NCI-H82 (cell line): ENCODE data around the gene ZCCHC2.
A peak's percentile ranks its signal among the peaks of the same experiment; 100 is the strongest.

Source experiments
- DNase-seq: peaks from one replicate; lab custom pipeline; 2025; lab: John Stamatoyannopoulos, UW

Gene ZCCHC2

DNA sequence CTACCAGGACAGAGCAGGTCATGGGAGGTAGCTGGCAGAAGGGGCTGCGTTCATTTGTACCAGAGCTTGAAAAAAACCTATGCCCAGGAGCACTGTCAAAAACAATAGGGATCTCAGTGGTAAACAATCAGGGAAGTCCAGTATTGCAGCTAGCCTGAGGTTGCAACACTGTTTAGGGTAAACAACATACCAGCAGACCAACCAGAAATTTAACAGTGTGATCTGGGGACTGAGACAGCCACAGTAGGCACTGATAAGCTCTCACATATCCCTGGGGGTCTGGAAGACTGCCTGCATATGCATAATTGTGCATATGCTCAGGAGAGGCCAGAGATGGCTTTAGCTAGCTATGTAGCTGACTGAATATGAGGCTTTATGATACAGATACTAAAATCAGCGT is 12.0 kb upstream of the ZCCHC2 start:
- no peak for DNase-seq

DNA sequence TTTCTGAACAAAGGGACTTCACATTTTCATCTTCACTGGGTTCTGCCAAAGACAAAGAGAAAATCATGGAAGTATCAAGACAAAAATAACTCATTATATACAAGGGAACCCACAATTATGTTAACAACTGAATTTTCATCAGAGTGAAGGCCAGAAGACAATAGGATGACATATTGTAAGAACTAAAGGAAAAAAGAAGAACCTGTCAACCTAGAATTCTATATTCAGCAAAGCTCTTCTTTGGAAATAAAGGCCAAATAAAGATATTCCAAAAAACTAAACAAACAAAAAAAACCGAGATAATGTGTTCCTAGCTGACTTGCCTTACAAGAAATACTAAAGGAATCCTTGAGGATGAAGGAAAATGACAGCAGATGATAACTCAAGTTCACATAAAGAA is 10.3 kb upstream of the ZCCHC2 start:
- DNase-seq = no peak

DNA sequence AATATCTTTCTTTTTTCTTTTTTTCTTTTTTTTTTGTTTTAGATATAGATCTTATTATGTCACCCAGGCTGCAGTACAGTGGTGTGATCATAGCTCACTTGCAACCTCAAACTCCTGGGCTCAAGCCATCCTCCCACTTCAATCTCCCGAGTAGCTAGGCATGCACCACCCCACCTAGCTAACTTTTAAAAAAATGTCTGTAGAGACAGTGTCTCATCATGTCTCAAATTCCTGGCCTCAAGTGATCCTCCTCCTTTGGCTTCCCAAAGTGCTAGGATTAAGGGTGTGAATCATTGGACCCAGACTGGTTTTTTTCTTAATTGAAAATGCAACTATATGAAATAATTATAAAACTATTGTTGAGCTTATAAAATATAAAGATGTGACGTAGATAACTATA is 9.8 kb upstream of the ZCCHC2 start:
- no peak for DNase-seq

DNA sequence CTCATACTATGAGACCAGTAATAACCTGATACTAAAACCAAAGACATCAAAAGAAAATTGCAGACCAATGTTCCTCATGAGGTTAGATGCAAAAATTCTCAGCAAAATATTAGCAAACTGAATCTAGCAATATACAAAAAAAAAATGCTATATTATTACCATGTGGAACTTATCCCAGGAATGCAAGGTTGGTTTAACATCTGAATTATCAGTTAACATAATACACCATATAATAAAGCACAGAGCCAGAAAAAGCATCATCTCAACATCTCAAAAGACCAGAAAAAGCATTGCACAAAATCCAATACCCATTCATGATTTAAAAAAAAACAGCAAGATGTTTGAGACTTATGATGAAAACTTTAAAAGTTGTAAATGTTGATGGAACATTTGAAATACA is 8.3 kb upstream of the ZCCHC2 start:
- DNase-seq = no peak

DNA sequence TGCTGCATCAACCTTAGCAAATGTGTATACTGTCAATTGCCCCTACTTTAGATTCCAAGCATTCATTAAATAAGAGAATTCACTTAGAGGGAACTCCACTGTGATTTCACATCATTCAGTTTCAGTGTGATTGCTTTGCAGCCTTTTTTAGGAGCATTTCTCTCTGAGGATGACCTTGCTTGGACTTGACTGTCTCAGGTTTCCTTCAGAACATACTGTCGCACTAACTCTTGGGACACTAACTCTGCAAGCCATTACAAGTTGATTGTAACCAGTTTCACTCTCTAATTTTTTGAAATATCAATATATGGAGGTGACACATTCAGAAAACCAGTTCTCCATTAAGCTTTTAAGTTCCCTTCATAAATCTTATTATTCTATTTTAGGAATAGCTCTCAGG is 6.6 kb upstream of the ZCCHC2 start:
- DNase-seq = no peak

DNA sequence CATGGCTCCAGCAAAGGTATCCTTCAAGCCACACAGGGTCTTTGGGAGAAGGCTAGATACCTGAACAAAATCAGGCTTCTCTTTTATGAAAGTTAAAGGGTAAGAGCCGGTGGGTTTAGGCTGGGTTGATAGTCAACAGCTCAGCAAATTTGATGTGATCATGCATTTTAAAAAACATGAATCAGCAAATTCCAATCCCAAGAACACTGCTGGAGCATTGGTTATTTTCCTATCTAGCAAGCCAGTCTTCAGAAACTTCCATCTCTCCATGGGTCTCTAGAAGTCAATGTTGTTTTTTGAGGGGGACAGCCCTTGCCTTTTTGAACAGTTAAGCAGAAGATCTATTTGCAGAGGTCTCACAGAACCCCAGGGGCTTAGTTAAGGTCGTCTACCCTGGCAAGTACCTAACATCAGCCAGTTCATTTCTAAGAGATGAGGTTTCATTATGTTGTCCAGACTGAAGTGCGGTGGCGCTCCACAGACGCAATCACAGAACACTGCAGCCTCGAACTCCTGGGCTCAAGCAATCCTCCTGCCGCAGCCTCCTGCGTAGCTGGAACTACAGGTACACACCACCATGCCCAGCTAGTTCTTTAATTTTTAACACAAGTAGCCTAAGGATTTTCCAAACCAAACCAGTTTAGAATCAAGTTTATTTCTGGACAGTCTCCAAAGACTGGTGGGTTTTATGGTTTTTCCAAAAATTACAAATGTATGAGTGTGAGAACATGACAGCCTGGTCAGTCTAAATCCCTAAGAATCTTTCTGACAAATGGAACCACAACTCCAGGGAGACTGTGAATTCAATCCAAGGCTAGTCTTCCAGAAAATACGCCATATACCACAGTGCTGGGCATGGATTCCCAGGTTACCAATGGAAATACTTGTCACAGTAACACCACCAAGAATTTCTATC is 4.1 kb upstream of the ZCCHC2 start:
- DNase-seq = no peak

DNA sequence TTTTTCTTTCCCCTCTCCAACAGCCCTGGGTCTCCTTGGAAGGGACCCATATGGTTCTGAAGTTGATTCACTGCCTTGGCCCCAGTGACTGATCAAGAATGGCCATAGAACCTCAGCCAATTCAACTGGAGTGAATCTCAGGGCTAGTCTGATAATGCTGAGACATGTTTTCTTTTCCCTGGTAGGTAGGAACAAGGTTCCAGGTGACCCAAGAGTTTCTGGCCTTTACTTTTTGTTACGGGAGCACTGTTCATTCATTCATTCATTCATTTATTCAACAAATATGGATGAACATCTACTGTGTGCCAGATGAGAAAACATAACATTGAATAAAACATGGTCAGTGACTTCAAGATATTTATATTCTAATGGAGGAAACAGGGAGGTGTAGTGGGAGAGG is 3.1 kb upstream of the ZCCHC2 start:
- DNase-seq = no peak

DNA sequence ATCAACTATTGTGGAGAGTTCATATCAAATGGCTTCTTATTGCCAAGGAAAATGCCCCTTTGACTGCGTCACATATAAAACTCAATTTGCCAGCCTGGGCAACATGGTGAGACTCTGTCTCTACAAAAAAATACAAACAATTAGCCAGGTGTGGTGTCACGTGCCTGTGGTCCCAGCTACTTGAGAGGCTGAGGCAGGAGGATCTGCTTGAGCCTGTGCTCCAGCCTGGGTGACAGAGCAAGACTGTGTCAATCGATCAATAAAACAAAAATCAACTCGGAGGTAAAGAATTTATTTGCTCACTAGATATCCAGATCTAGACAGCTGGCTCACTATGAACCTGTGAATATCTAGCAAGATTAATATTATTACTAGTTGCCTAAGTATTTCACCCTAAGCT is 1.7 kb upstream of the ZCCHC2 start:
- no peak for DNase-seq

DNA sequence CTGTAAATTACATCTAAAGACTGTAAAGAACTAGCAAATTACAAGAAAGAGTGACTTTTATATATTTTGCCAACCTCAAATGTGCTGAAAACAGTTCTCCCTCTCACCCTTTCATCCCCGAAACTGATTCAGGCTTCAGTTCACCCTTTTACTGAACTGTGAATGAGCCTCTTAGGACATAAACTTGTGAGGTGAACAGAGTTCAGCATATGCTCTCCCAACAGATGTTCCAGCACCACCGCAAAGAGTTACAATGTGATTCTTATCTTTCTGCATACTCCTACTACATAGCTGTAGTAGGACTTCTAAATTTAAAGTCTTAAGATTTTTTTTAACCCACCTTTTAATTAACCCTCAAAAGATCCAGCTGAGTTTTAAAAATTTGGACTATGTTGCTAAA is 1.2 kb upstream of the ZCCHC2 start:
- DNase-seq = peak; percentile 29

DNA sequence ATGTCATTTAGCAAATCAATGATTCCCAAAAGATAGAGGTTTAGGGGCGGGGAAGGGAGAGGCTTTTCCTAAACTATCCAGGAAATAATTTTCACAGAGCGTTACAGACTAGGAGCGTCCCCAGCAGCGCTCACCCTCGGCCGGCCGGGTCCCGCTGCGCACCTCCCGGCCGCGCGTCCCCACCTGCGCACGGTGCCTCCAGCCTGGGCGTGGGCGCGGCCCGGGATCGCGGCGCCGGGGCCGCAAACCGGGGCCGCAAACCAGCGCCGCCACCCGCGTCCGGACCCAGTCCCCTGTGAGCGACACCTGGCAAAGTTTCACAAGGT is 684 bp upstream of the ZCCHC2 start:
- peak; percentile 36 for DNase-seq

DNA sequence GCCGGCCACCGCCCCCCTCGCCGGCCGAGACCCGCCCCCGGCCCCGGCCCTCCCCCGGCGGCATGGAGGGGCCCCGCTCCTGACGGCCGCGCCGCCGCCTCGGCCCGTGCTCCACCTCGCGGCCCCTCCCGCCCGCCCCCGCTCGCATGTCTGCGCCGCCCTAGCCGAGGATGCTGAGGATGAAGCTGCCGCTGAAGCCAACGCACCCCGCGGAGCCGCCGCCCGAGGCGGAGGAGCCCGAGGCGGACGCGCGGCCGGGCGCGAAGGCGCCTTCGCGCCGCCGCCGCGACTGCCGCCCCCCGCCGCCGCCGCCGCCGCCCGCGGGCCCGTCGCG is 397 bp downstream of the ZCCHC2 start:
- no peak for DNase-seq

DNA sequence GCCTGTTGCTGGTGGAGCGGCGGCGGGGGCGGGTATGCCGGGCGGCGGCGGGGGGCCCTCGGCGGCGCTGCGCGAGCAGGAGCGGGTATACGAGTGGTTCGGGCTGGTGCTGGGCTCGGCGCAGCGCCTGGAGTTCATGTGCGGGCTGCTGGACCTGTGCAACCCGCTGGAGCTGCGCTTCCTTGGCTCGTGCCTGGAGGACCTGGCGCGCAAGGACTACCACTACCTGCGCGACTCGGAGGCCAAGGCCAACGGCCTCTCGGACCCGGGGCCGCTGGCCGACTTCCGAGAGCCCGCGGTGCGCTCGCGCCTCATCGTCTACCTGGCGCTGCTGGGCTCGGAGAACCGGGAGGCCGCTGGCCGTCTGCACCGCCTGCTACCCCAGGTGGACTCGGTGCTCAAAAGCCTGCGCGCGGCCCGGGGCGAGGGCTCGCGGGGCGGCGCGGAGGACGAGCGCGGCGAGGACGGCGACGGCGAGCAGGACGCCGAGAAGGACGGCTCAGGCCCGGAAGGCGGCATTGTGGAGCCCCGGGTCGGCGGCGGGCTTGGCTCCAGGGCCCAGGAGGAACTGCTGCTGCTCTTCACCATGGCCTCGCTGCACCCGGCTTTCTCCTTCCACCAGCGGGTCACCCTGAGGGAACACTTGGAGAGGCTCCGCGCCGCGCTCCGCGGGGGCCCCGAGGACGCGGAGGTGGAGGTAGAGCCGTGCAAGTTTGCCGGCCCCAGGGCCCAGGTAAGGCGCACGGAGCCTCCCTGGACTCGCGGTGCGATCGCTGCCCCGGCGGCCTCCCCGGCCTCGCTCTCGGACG is 1.0 kb downstream of the ZCCHC2 start:
- peak; percentile 52 for DNase-seq

DNA sequence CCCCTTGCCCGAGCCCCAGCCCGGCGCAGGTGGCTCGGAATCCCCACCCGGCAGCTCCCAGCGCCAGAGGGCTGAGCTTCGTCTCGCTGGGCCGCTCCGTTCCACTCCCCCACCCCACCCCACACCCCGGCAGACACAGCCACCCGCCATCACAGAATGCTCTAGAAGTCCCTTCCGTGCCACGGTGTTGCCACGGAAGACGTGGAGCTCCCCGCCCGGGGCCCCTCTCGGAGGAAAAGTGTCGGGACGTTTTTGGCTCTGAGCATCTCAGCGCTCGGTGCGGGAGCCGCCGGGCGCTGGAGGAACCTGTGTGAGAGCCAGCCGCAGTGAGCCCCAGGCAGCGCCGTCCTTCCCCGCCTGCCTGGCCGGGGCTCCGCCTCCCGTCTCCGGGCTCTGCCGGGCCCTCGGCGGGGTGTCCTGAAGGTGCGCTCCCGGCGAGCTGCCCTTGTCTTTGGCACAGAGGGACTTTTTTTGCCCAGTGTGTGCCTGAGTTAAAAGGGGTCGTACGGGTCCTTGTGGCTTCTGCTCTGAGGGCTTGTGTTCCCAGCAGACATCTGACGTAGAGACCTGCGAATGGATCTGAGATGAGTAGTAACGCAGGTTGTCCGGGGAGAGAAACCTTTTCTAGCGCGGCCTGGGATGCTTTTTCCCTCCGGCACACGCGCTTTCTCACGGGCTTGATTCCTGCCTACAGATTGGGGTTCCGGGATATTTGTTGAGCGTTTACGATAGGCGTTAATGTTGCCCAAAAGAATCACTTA is 1.8 kb downstream of the ZCCHC2 start:
- peak; percentile 69 for DNase-seq

DNA sequence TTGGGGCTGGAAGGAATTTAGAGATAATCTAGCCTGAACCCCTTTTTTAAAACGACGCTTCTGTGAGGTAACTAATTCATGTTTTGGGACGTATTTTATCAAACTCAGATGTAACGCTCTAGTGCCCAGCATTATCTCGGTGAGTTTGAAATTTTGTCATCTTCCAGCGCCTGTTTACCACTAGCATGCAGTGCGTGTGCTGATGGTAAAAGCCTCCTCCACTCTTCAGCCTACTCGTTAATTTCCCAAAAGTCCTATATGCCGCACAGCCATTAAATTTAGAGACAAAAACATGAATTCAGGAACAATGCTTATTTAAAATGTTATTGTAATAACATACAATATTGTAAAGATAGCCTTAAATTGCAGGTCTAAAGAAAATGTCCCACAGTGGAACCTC is 2.8 kb downstream of the ZCCHC2 start:
- peak; percentile 5 for DNase-seq

DNA sequence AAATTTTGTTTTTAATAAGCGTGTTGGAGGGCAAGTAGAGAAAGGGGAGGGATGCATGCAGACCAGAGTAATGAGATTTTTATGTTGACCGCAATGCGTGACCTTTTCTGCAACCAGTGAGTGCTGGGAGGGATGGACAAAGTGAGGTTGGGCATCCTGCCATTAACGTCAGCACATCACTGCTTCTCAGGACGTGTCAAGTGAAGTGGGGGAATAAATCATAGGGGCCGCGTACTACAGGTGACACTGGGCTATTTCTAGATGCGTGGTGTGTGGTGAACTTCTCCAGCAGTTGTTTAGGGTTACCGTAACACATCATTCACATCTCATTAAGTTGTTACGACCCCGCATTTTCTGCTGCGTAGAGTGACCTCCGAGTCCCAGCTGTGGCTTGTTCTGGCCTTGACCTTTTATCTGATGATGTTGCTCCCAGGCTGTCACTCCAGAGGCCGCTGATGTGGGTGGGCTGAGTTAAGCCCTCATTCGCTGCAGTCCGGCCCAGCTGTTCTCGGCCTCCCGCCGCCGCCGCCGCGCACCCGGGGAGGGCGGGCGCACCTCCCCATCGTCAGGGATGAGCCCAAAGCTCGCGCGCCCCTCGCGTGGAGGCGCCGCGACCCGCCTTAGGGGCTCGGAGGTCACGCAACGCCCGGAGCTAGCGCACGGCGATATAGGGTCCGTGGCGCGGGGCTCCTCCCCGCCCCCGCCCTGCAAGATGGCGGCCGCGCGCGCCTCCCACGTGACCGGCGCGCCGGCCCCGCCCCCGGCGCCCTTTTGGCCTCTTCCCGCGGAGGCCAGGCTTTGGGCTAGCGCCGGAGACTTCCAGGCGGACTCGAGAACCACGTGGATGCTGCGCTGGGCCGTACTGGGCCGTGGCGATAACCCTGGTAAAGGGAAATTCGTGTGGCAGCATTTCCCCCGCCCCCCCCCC is 3.5 kb downstream of the ZCCHC2 start:
- peak; percentile 85 for DNase-seq

DNA sequence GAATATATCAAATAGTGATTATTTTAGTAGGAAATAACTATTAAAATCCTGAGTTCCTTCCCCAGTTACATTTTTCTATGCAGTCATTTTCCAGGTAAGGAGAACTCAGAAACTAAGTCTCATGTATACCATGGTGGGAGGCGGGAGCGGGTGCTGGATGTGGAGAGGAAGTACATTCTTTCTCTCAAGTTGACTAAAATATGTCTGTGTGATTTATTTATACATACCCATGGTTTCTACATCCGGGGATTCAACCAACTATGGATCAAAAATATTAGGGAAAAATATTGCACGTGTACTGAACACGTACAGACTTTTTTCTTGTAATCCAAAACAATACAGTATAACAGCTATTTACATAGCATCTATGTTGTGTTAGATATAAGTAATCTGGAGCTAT is 6.8 kb downstream of the ZCCHC2 start:
- no peak for DNase-seq

DNA sequence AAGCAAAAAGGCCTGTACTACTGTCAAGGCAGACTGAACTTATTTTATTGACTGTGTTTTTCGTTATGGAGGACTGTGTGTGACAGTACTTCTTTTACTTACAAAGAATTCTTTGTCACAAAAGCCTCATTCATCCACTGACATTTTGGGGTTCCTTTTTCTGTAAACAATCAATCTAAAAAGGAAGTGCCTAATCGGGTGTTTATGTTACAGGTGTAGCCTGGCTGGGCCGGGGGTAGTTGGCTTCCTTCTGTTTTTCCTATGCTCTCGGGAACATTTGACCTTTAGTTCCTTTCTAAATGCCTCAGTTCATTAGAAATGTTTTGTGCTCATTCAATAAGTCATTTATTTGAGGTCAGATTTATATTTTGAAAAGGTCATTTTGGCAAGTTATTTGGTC is 8.3 kb downstream of the ZCCHC2 start:
- DNase-seq = no peak

DNA sequence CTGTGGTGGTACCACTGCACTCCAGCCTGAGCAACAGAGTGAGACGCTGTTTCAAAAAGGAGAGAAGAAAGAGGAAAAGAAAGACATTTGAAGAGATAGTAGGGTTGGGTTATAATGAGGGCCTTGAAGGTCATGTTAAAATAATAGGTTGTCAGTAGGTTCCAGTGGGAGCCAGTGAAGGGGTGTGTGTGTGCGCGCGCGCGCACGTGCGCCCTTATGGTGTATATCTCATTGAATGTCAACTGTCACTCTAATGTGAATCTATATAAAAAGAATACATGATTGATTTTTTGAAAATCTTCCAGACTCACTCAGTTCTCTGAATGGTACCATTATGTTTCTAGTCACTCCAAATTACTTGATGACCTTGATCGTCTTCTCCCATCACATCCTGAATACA is 9.1 kb downstream of the ZCCHC2 start:
- no peak for DNase-seq

DNA sequence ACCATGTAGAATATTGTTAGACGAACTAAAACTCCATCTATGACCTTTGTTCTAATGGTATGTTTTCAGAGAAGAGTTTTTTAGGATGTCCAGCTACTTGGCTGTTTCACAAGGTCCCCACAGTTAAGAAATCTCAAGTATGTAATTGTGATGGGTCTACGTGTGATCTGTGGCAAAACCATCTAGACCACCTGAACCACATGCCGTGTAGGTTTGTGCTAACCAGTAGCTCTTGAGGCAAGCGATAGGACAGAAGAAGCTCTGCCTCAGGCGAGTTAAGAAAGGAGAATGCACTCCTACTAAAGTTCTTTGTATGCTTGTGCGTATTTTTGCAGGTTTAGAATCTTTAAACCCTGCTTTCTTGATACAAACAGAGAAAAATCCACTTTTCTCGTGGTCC is 13.2 kb downstream of the ZCCHC2 start:
- DNase-seq = no peak

DNA sequence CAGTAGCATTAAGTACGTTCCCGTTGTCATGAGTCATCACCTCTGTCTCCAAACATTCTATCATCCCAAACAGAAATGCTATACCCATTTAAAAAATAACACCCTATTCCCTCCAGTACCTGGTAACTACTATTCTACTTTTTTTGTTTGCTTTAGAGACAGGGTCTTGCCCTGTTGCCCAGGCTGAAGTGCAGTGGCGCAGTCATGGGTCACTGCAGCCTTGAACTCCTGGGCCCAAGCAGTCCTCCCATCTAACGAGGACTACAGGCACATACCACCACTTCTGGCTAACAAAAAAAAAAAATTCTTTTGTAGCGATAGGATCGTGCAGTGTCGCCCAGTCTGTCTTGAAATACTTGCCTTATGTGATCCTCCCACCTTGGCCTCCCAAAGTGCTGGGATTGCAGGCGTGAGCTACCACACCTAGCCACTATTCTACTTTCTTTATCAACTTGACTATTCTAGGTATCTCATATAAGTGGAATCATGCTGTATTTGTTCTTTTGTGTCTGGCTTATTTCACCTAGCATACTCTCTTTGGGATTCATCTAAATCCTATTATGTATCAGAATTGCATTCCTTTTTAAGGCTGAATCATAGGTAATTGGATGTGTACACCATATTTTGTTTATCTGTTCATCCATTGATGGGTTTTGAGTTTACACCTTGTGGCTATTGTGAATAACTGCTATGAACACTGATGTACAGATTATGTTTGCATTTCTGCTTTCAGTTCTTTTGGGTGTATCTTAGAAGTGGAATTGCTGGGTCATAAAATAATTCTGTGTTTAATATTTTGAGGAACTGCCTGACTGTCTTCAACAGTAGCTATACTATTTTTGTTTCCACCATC is 14.4 kb downstream of the ZCCHC2 start:
- no peak for DNase-seq

DNA sequence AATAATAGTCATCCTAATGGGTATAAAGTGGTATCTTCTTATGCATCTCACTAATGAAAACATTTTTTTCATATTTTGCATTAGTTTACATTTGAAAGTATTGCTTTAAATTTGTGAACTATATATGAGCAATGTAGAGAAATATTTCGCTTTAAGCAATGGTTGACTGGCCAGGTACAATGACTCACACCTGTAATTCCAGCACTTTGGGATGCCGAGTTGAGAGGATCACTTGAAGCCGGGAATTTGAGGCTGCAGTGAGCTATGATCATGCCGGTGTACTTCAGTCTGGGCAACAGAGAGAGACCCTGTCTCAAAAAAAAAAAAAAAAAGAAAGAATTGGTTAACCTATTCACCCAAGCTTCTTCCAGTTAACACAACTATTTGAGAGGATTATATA is 15.1 kb downstream of the ZCCHC2 start:
- no peak for DNase-seq
